ENCODE measurements around the gene AQP10.
"Not testable (repeated sequence)": the region's sequence is repeated elsewhere in the genome, so short reads cannot be mapped to it uniquely, and the experiment has no call there.

Gene AQP10

DNA sequence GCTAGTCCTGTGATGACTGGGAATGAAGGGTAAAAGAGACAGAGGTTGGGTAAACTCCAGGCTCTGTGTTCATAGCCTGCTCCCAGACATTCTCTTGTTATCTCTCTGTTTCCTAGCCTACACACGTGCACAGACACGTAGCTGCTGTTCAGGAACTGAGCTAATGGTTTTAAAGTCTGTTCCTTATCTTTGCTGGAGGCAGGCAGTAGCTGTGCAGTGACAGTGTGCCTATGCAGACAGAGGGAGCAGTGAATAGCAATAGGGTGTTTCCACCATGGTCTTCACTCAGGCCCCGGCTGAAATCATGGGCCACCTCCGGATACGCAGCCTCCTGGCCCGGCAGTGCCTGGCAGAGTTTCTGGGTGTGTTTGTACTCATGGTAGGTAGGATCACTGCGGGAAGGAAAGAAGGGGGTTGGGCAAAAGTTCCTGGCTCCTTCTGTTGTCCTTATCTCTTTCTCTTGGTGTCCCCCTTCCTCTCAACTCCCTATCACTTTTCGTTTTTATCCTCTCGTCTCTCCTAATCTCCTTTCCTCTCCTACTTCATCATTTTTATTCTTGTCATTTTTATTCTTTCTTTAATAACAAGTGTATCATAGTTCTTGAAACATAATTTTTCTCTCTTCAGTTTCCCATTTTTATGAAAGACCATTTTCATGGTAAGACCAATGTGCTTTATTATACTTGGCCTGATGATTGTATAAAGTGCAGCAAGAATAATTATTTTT lies at the start of gene AQP10:
AQP10 (plus strand) TSS at position 212 of the 727 bp plus-strand sequence; CDS start at position 275, 63 bp downstream.
- DNase-seq, result no peak

DNA sequence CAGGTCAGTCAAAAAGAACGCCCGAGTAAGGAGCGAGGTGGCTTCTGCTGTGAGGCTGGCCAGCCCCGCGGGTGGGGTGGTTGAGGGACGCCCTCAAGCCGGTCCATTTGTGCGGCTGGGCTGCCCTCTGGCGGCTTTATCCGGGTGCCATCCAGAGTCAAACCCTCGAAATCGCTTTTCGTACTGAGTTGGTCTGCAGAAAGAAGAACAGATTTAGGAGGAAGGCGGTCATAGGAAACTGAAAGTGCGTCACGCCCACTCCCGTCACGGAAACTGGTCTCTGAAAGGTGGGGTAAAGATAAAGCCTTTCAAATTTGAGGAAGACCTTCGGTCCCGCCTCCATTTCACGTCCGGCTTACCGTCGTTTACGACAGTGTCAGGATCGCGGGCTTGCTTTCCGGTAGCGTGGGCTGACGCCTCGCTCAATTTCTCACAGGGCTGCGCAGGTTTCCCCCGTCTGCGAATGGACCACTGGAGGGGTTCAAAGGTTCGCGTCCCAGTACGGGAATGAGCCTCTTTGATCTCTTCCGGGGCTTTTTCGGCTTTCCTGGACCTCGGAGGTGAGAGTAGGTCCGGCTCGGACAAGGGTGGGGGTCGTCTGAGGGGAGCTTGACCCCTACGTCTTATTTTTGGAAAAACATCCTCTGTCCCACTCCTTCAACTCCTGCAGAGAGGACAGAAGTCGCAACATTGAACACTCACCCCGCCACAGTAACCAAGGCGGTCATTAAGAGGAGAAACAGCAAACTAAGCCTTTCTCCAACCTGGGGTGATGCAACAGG lies 48.5 kb upstream of the AQP10 start, which contains the start of gene HAX1:
HAX1 (plus strand) TSS at position 413 of the 782 bp plus-strand sequence; CDS start at position 508, 95 bp downstream.
- DNase-seq, result peak; percentile 96

DNA sequence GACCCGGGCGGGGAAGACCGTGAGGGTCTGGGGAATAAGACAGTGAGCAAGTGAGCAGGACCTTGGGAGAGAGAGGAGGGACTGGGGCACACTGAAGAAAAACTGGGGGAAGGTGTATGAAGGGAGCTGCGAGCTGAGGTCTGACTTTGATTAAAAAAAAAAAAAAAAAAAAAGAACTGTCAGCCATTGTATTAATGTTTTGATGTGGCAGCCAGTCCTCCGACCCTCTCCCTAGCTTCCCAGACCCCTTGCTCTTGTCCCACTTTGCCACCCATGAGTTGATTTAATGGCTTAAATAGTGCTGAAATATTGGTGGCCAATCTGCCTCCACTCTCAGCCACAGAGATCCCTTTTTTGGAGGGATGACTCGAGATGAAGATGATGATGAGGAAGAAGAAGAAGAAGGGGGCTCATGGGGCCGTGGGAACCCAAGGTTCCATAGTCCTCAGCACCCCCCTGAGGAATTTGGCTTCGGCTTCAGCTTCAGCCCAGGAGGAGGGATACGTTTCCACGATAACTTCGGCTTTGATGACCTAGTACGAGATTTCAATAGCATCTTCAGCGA lies 47.8 kb upstream of the AQP10 start:
- DNase-seq, result no peak

DNA sequence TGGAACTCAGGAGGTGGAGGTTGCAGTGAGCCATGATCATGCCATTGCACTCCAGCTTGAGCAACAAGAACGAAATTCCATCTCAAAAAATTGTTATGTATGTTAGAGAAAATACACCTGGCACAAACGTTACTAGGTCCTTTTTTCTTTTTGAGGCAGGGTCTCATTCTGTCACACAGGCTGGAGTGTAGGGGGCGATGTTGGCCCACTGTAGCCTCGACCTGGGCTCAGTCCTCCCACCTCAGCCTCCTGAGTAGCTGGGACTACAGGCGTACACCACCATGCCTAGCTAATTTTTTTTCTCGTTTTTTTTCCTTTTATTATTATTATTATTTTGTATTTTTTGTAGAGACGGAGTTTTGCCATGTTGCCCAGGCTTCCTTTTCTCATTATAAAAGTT lies 44.1 kb upstream of the AQP10 start:
- no peak for DNase-seq

DNA sequence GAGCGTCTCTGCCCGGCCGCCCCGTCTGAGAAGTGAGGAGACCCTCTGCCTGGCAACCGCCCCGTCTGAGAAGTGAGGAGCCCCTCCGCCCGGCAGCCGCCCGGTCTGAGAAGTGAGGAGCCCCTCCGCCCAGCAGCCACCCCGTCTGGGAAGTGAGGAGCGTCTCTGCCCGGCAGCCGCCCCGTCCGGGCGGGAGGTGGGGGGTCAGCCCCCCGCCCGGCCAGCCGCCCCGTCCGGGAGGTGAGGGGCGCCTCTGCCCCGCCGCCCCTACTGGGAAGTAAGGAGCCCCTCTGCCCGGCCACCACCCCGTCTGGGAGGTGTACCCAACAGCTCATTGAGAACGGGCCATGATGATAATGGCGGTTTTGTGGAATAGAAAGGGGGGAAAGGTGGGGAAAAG lies 33.3 kb upstream of the AQP10 start:
- DNase-seq, result not testable (repeated sequence)

DNA sequence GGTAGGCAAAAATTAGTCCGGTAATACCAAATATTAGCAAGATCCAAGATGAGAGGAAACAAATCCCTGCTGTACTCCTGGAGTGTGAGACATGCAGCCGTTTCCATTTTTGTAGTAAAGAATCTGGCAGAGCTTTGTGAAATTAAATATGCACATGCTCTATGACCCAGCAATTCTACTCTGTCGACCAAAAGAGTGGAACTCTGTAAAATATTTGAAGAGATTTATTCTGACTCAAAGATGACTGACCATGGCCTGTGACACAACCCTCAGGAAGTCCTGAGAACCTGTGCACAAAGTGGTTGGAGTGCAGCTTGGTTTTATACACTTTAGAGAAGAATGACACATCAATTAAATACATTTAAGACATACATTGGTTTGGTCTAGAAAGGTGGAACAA lies 32.2 kb upstream of the AQP10 start:
- no peak for DNase-seq

- no peak for DNase-seq
These were observed 30.0 kb upstream of the AQP10 start for GRCh38 chr1:154290921-154291320.

DNA sequence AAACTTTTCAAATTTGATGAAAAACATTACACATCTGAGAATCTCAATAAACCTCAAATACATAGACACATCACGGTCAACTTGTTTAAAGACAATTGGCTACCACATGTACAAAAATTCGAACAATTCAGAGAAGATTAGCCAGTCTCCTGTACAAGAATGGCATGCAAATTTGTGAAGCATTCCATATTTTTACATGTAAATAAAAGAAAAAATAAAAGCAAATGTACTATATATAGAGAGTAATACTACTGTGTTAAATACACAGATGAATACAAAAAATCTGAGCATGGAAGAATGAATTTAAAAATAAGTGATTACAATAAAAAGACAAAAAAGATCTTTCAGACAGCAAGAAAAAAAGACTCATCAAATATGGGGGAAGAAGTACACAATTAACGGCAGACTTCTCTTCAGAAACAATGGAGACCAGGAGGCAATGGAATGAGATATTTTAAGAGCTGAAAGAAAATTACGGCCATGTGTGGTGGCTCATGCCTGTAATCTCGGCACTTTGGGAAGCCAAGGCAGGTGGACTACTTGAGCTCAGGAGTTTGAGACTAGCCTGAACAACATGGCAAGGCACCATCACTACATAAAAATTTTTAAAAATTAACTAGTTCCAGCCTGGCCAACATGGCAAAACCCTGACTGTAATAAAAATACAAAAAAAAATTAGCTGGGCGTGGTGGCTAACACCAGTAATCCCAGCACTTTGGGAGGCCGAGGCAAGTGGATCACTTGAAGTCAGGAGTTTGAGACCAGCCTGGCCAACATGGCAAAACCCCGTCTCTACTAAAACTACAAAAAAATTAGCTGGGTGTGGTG lies 25.3 kb upstream of the AQP10 start:
- DNase-seq, result no peak

GRCh38 chr1:154301582-154301981 lies 19.3 kb upstream of the AQP10 start:
- DNase-seq, result no peak

- no peak for DNase-seq
These were observed 16.1 kb upstream of the AQP10 start for GRCh38 chr1:154304664-154305337.

- DNase-seq, result no peak
These were observed 14.7 kb upstream of the AQP10 start for GRCh38 chr1:154306151-154306550.

DNA sequence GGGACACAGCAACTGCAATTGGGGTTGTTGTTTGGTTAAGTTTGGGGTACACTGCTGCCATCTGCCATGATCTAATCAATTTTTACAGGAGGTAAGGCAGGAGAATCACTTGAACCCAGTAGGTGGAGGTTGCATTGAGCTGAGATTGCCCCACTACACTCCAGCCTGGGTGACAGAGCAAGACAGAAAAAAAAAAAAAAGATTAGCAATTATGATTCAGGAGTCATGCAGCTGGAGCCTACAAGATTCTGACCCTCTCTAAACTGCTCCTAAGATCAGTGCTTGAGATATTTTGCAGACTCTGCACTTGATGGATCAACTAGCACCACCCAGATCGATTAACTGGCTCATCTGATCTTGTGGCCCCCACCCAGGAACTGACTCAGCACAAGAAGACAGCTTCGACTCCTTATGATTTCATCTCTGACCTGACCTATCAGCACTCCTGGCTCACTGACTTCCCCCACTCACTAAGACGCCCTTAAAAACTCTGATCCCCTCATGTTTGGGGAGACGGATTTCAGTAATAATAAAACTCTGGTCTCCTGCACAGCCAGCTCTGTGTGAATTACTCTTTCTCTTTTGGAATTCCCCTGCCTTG lies 13.1 kb upstream of the AQP10 start:
- not testable (repeated sequence) for DNase-seq

GRCh38 chr1:154309136-154309535 lies 11.8 kb upstream of the AQP10 start:
- not testable (repeated sequence) for DNase-seq

- DNase-seq, result not testable (repeated sequence)
These were observed 8.4 kb upstream of the AQP10 start for GRCh38 chr1:154312229-154313065.

DNA sequence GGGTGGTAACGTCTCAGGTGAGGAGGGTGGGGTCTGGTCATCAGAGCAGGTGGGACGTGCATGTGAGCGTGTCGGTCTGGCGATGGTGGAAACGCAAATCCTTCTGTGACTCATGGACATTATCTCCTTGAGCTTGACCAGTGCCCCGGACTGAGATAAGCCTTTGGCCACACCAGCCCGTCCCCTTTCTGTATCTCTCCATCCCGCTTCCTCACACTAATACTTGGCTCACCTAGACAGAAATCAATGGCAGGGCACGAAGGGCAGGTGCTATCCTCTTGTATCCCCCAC lies 7.9 kb upstream of the AQP10 start:
- DNase-seq, result no peak

DNA sequence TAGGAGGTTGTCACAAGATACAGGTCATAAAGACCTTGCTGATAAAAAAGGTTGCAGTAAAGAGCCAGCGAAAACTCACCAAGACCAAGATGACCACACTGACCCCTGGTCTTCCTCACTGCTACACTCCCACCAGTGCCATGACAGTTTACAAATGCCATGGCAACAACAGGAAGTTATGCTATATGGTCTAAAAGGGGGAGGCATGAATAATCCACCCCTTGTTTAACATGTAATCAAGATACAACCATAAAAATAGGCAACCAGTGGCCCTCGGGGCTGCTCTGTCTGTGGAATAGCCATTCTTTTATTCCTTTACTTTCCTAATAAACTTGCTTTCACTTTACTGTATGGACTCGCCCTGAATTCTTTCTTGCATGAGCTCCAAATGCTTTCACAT lies 6.7 kb upstream of the AQP10 start:
- DNase-seq, result not testable (repeated sequence)

DNA sequence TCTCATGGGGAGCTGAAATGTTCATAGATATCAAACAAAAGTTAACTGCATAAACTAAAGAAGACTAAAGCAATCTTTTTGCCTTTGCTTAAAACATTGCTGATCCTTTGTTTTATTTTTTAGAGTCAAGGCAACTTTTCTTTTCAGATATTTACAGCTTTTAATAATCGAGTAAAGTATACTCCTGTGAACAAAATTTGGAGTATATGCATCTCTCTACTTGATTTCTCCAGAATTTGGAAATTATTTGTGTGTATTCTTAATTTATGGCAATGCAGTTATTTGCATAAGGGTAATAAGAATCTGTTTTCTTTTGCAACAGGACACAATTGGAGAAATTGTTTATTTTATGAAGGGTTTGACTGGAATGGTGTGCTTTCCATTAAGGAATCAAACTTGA lies 4.2 kb upstream of the AQP10 start:
- DNase-seq, result no peak

GRCh38 chr1:154318386-154318785 lies 2.5 kb upstream of the AQP10 start:
- no peak for DNase-seq

GRCh38 chr1:154321609-154321934 lies 679 bp downstream of the AQP10 start:
- DNase-seq, result not testable (repeated sequence)

DNA sequence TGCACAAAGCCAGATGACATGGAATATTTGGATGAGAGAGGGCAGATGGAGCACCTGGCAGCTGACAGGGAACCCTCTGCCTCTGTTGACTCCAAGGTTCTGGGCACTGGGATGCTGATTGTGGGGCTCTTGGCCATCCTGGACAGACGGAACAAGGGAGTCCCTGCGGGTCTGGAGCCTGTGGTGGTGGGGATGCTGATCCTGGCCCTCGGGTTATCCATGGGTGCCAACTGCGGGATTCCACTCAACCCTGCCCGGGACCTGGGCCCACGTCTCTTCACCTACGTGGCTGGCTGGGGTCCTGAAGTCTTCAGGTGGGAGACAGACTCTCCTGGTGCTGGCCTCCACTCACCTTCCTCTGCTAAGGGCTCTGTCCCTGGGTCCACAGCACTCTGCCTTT lies 2.6 kb downstream of the AQP10 start:
- no peak for DNase-seq

- peak; percentile 47 for DNase-seq
These were observed 3.3 kb downstream of the AQP10 start for GRCh38 chr1:154324241-154324640.

Measured in right hindlimb (tissue), 1 donor.